IPS-20b (cell line): ENCODE data around the gene ANKRD6.

Source experiments
- H3K27ac ChIP-seq: one replicate; pipeline ENCODE4 v1.5.1; 2013; ENCODE audit warnings: low read length
- H3K27me3 ChIP-seq: 2 replicates; pipeline ENCODE4 v1.6.1; 2013; ENCODE audit warnings: mild to moderate bottlenecking, low read length, inconsistent platforms; ENCODE audit not compliant: insufficient read depth
- H3K36me3 ChIP-seq: 2 replicates; pipeline ENCODE4 v1.6.1; 2013; ENCODE audit warnings: low read depth, mild to moderate bottlenecking, inconsistent platforms, low read length, moderate library complexity; ENCODE audit not compliant: insufficient read depth
- H3K4me1 ChIP-seq: 2 replicates; pipeline ENCODE4 v1.6.1; 2013; ENCODE audit warnings: mild to moderate bottlenecking, control low read depth, inconsistent platforms, low read length, moderate library complexity; ENCODE audit not compliant: insufficient read depth
- H3K4me3 ChIP-seq: 2 replicates; pipeline ENCODE4 v1.5.1; 2013; ENCODE audit warnings: mild to moderate bottlenecking, low read length, inconsistent platforms
- H3K9ac ChIP-seq: 2 replicates; pipeline ENCODE4 v1.6.1; 2013; ENCODE audit warnings: low read depth, mild to moderate bottlenecking, inconsistent platforms, low read length, moderate library complexity
- H3K9me3 ChIP-seq: 2 replicates; pipeline ENCODE4 v1.6.1; 2013; ENCODE audit warnings: mild to moderate bottlenecking, low read depth, low read length, inconsistent platforms; ENCODE audit not compliant: insufficient read depth

ANKRD6 gene

GRCh38 chr6:89495961-89496535 lies 63.1 kb downstream of the ANKRD6 start:
- Histone ChIP-seq H3K9ac (no peak overlapping the region), H3K36me3 (no peaks in the 10 kb centered on the region), H3K9me3 (no peaks in the 10 kb centered on the region), H3K27me3 (no peaks in the 10 kb centered on the region), H3K4me1 (peaks cover 28% of the 10 kb centered on the region), H3K27ac (no peak overlapping the region), H3K4me3 (no peak overlapping the region)

GRCh38 chr6:89500611-89501010 lies 67.7 kb downstream of the ANKRD6 start:
- Histone ChIP-seq H3K9ac (no peak overlapping the region), H3K4me3 (peak overlapping the region; percentile 14), H3K9me3 (no peaks in the 10 kb centered on the region), H3K27ac (no peak overlapping the region), H3K36me3 (no peaks in the 10 kb centered on the region), H3K4me1 (peaks cover 40% of the 10 kb centered on the region), H3K27me3 (no peaks in the 10 kb centered on the region)

DNA sequence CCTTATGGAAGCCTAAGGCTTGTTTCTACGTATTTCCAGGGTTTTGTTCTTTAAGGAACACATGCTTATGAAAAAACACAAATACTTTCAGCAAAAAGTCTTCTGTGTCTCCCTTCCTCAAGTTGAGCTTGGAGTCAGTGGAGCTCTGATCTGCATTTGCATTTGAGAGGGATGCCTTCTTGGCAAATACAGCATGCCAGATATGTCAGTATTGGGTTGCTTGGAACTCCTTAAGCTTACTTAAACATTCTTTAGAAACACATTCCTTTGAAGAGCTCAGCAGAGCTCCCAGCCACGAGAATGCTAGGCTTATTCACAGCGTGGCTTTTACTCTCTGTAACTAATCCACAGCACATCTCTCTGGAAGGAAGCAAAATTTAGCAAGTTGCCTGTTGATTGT lies 68.3 kb downstream of the ANKRD6 start:
- Histone ChIP-seq H3K4me3 (peak overlapping the region; percentile 14), H3K9ac (no peak overlapping the region), H3K27me3 (no peaks in the 10 kb centered on the region), H3K9me3 (no peaks in the 10 kb centered on the region), H3K27ac (no peak overlapping the region), H3K4me1 (peaks cover 34% of the 10 kb centered on the region), H3K36me3 (no peaks in the 10 kb centered on the region)

GRCh38 chr6:89501753-89502152 lies 68.8 kb downstream of the ANKRD6 start:
- H3K4me3 ChIP-seq = peak overlapping the region; percentile 0; the same call in 1 of the 2 replicates
- H3K36me3 ChIP-seq = no peaks in the 10 kb centered on the region
- H3K9me3 ChIP-seq = no peaks in the 10 kb centered on the region
- H3K4me1 ChIP-seq = peaks cover 34% of the 10 kb centered on the region
- H3K9ac ChIP-seq = no peak overlapping the region
- H3K27me3 ChIP-seq = no peaks in the 10 kb centered on the region
- no peak overlapping the region for H3K27ac ChIP-seq

GRCh38 chr6:89503641-89504040 lies 70.7 kb downstream of the ANKRD6 start:
- peaks cover 34% of the 10 kb centered on the region for H3K4me1 ChIP-seq
- H3K9me3 ChIP-seq = no peaks in the 10 kb centered on the region

GRCh38 chr6:89505847-89506246 lies 72.9 kb downstream of the ANKRD6 start:
- no peak overlapping the region for H3K27ac ChIP-seq
- no peak overlapping the region for H3K4me3 ChIP-seq
- H3K9me3 ChIP-seq = no peaks in the 10 kb centered on the region
- no peak overlapping the region for H3K9ac ChIP-seq
- peaks cover 27% of the 10 kb centered on the region for H3K4me1 ChIP-seq
- H3K36me3 ChIP-seq = no peaks in the 10 kb centered on the region
- no peaks in the 10 kb centered on the region for H3K27me3 ChIP-seq

More at GRCh38 chr6:89503641-89504040, 70.7 kb downstream of the ANKRD6 start:
- Histone ChIP-seq H3K9ac (no peak overlapping the region), H3K4me3 (no peak overlapping the region), H3K36me3 (no peaks in the 10 kb centered on the region), H3K27me3 (no peaks in the 10 kb centered on the region), H3K27ac (no peak overlapping the region)

DNA sequence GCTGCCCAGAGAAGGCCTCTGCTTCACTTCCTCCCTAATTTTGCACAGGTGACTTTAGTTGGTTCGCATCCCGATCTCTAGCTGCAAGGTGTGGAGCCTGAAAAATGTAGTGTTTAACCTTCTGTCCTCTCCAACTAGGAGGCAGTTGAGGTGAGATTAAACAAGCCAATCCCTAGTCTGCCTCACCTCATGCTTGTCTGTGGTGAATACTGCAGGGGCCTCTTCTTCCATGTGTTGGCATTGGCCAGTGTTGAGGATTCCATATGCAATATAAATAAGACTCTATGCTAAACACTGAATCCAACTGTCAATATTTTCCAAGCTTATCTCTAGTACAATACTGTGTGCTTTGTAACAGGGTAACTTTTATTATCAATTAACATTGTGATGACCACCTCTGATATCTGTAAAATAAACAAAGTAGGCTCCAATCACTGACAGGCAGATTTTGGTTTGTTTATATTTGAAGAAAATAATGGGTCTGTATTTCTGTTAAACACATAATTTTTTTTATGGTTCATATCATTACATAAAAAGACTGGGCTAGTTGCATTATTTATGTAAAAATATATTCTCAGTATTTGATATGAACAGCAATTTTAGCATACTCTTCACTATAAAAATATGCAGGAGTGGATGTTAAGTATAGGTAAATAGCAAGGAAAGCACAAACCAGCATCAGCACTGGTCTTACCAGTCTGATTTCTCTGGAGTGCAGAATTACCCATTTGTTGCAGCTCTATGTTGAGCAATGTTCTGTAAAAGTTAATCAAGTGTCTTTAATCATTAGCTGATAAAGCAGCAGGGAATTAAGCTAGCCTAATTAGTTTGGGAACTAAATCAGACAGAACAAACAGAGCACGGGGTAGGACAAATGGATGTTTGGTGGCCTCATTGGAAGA lies 74.0 kb downstream of the ANKRD6 start:
- peaks cover 16% of the 10 kb centered on the region; the same call in 1 of the 2 replicates for H3K4me1 ChIP-seq
- no peak overlapping the region for H3K4me3 ChIP-seq
- no peaks in the 10 kb centered on the region for H3K9me3 ChIP-seq
- no peak overlapping the region for H3K9ac ChIP-seq
- H3K27me3 ChIP-seq = no peaks in the 10 kb centered on the region
- no peak overlapping the region for H3K27ac ChIP-seq
- no peaks in the 10 kb centered on the region for H3K36me3 ChIP-seq

- Histone ChIP-seq H3K4me3 (no peak overlapping the region), H3K4me1 (peaks cover 3% of the 10 kb centered on the region; the same call in 1 of the 2 replicates), H3K9ac (no peak overlapping the region), H3K27ac (no peak overlapping the region), H3K9me3 (no peaks in the 10 kb centered on the region), H3K36me3 (no peaks in the 10 kb centered on the region), H3K27me3 (no peaks in the 10 kb centered on the region)
These were observed 76.0 kb downstream of the ANKRD6 start for GRCh38 chr6:89508755-89509563.

DNA sequence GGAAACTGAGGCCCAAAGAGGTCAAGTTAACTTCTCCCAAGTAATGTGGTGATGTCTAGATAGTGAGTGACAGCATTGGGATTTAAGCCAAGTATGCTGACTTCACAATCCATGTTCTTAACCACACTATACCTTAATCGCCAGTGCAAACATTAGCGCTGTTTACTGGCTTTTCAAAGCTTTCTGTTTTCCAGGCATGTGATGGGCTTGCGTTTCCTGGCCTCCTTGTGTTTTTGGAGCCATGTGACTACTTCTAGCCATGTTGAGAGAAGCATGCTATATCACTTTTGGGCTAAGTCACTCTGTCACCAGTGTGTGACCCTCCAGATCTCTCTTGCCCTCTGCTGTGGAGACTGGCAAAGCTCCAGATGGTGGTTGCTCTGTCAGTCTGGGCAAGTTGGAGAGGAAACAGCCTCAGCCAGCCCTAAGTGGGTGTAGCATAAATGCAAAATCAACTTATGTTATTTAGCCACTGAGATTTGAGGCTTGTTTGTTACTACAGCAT lies 76.9 kb downstream of the ANKRD6 start:
- Histone ChIP-seq H3K4me3 (no peak overlapping the region), H3K4me1 (peaks cover 3% of the 10 kb centered on the region; the same call in 1 of the 2 replicates), H3K9me3 (no peaks in the 10 kb centered on the region), H3K27me3 (no peaks in the 10 kb centered on the region), H3K9ac (no peak overlapping the region), H3K36me3 (no peaks in the 10 kb centered on the region), H3K27ac (no peak overlapping the region)

- Histone ChIP-seq H3K9me3 (no peaks in the 10 kb centered on the region), H3K4me3 (no peak overlapping the region), H3K27me3 (no peaks in the 10 kb centered on the region), H3K4me1 (peaks cover 3% of the 10 kb centered on the region; the same call in 1 of the 2 replicates), H3K9ac (no peak overlapping the region), H3K36me3 (no peaks in the 10 kb centered on the region), H3K27ac (no peak overlapping the region)
These were observed 77.4 kb downstream of the ANKRD6 start for GRCh38 chr6:89510393-89510792.

DNA sequence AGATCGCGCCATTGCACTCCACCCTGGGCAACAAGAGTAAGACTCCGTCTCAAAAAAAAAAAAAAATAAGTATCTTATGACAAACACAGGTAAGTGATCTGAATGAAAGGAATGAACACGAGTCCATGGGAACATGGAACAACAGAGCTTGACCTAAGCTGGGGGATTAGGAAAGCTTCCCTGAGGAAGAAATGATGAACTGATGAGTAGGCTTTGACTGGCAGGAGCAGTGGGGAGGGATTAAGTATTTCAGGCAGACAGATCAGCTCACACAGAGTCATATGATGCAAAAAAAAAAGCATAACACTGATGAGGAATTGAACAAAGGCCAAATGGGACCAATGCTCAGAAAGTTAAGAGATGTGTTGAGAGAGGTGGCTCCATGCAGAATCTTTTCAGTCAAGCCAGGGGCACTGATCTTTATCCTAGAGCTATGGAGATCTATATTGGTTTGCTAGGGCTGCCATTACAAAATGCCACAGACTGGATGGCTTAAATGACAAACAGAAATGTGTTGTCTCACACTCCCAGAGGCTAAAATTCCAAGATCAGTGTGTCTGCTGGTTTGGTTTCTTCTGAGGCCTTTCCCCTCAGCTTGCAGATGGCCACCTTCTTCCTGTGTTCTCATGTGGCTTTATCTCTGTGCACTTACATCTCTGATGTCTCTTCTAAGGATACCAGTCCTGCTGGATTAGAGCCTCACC lies 85.6 kb downstream of the ANKRD6 start:
- Histone ChIP-seq H3K4me3 (no peak overlapping the region), H3K4me1 (no peaks in the 10 kb centered on the region), H3K36me3 (no peaks in the 10 kb centered on the region), H3K9ac (no peak overlapping the region), H3K9me3 (no peaks in the 10 kb centered on the region), H3K27ac (no peak overlapping the region), H3K27me3 (no peaks in the 10 kb centered on the region)
